HG03432 (cell line): ENCODE data around the gene TGFB2.
A peak's percentile ranks its signal among the peaks of the same experiment; 100 is the strongest.
"Not testable (repeated sequence)": the region's sequence is repeated elsewhere in the genome, so short reads cannot be mapped to it uniquely, and the experiment has no call there.

Experiments used
- ATAC-seq: cut with Tn5 transposase; IDR thresholded peaks from one replicate; pipeline ENCODE4 v1.9.1; 2021; ENCODE audit warnings: mild to moderate bottlenecking, moderate library complexity; ENCODE audit not compliant: unreplicated experiment

The TGFB2 gene

DNA sequence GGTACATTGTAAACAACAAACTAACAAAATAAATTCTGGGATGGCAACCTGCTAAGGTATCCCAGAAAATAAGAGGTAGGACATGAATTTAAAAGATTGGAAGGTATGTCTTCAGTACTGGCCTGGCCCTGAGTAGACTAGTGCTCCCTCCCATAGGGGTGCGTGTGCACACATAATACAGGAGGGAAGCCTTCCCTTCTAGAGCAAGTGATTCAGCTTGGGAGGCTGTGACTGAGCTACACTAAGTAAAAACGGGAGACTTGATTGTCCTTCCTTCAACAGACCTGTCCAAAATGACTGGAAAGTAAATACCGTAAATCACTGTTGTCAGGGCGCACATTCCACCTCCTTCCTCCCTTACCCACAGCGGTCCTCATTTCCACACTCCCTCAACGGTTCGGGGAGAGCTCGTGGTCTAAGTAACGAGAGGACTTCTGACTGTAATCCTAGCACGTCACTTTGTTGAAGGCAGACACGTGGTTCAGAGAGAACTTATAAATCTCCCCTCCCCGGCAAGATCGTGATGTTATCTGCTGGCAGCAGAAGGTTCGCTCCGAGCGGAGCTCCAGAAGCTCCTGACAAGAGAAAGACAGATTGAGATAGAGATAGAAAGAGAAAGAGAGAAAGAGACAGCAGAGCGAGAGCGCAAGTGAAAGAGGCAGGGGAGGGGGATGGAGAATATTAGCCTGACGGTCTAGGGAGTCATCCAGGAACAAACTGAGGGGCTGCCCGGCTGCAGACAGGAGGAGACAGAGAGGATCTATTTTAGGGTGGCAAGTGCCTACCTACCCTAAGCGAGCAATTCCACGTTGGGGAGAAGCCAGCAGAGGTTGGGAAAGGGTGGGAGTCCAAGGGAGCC lies at the start of gene TGFB2:
TGFB2 (plus strand) TSS at position 523 of the 859 bp plus-strand sequence. CDS start 1,366 bp downstream, outside the sequence.
- ATAC-seq: peak; percentile 46

DNA sequence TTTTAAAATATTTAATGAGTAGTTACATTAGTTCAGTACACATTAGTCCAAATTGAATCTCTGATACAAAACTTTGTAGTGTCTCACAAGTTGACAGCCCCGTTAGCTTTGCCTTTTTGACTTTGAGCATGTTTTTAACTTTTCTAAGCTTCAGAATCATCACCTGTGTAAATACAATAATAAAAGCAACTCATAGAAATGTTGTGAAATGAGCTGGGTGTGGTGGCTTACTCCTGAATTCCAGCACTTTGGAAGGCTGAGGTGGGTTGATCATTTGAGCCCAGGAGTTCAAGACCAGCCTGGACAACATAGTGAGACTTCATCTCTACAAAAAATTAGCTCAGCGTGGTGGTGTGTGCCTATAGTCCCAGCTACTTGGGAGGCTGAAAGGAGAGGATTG lies 49.0 kb upstream of the TGFB2 start:
- no peak for ATAC-seq

DNA sequence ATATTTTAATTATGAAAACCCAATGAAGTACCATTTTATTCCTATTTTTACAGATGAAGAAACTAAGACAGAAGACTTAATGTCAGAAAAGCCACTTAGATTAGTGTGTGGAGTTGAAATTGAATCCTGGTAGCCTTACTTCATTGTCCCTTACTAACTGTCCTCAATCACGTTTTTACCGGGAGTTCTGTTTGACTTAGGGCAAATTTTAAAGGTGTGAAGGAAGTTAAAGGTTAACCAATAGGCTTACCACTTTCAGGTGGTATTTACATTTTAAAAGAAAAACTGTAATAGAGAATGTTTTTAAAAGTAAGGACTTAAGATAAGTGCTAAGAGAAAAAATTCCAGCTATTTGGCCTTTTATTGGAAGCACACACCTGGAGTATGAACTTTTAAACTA lies 47.7 kb upstream of the TGFB2 start:
- ATAC-seq: no peak

DNA sequence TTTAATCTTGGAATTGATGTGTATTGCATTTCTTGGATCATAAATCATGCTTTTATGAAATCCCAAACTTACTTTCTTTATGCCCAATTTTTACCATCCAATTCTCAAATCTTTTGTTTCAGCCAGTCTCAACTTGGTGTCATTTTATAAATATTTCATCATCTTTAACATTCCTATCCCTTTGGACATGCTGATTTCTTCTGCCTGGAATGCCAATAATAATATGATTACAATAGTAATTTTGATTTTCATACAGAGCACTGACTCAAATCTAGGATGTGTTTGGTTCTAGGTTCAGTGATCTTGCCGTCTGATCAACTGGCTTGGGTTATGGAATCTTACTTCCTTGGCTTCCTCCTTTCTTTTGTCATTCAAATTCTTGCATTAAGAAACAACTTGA lies 47.3 kb upstream of the TGFB2 start:
- no peak for ATAC-seq

DNA sequence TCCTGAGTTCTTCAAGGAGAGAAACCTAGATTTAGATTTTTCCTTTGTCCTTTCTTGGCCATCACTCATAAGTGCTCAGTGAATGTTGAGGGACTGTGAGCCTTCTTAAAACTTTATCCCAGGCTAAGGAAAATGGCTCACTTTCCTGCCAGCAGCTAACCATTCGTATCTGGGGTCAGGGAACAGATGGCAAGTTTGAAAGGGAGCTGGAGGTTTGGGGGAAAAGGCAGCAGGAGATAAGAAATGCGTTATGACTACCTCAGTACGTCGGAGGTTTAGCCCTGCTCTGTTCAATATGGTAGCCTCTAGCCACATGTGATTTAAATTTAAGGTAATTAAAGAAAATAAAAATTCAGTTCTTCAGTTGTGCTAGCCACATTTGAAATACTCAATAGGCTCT lies 46.7 kb upstream of the TGFB2 start:
- ATAC-seq: no peak

DNA sequence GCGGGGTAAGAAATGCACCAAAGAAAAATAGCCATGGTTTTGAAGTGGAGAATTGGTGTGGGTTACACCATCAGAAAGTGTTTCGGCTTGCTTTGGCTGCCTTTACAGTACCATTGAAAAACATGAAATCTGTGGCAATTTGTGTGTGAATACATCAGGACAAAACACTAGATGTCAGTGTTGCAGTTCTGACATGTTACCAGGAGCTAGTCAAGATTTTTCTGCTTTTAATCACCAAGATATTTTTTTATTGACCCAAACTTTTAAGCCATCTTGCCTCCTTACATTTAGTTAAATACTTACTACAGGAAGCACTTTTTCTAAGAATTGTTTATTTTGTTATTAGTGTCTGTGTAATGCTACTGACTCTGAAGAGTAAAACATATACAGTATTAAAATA lies 45.7 kb upstream of the TGFB2 start:
- peak; percentile 59 for ATAC-seq

DNA sequence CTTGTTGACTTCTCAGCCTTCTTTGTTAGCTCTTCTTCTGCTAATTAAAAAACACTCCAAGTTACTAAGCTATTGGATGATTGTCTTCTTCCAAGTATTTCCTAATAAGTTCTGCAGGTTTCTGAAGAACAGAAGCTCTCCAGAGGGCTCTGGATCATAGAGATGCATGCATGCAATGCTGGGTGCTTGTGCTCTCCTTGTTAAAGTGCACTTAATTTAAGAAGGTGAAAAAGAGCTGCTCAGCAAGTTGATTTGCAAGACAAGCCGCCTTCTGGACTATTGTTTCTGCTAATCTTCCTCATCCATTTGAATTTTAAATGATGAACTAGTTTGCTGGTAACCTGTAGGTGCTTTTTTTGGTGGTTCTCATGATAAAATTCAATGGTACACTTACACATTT lies 43.9 kb upstream of the TGFB2 start:
- no peak for ATAC-seq

DNA sequence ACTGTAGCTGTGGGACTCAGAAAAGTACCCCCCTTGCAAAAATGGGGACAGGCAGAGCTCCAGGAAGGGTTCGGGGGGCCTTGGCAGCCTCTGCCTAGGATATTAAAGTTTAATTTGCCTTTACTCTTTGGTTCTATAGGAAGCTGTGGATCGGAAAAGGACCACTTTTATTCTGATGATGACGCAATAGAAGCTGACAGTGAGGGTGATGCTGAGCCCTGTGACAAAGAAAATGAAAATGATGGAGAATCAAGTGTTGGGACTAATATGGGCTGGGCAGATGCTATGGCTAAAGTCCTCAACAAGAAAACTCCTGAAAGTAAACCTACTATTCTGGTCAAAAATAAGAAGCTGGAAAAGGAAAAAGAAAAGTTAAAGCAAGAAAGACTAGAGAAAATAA lies 43.0 kb upstream of the TGFB2 start:
- no peak for ATAC-seq

DNA sequence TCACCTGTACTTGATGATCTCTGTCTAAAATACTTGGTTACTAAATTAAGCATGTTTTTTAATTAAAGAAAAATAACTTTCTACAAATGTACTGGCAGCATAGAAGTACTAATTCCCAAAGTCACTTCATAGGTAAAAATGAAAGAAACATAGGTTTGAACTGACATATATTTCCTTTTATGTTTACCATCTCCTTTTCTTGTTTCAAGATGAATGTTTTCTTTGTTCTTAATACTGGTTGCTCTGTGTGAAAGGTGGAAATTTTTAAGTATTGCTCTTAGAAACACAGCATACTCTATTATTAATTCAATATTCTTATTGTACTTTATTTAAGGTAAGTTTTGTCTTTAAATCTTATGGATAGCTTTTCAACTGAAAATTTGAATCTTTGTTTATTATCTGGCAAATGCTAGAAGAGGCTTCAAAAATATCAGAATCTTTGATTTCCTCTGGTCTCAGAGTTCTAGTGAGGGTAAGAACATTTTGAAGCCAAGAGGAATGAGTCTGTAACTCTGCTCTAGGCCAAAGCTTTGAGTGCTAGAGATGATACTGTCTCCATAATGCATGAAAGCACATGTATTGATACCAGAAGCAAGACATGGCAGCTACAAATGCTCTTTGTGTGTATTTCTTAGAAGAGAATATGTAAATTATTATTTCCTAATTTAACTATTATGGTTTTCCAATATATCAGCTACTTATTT lies 41.8 kb upstream of the TGFB2 start:
- ATAC-seq: no peak

DNA sequence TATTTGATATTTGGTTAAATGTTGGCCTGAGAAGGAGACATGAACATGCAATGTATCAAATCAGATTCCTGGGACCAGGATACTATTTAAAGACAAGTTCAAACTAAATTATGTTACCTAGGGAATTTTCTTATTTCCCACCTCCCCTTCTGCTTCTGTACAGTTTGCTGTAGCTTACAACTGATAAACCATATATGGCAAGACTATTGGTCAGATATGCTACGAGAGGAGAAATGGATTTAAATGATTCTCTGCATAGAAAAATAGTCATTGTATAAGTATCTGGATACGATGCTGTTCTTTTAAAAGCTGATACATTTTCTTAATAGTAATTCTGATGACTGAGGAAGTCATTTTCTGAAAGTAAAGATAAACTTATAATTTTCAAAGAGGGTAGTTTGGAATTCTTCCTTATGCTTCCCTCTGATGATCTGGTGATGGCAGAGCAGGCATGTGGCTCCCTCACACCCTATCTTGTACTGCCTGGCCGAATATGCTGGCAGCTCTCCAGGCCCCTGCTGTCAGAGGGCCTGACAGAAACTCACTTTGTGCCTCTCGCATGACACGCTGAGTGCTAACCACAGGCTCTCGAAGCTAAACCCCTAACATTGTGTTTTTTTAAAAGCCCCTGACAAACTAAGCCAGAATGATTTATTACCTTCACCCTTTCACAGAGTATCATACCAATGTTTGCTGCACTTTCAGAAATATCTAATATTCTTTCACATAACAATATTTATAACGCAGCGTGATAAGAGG lies 40.7 kb upstream of the TGFB2 start:
- peak; percentile 66 for ATAC-seq

DNA sequence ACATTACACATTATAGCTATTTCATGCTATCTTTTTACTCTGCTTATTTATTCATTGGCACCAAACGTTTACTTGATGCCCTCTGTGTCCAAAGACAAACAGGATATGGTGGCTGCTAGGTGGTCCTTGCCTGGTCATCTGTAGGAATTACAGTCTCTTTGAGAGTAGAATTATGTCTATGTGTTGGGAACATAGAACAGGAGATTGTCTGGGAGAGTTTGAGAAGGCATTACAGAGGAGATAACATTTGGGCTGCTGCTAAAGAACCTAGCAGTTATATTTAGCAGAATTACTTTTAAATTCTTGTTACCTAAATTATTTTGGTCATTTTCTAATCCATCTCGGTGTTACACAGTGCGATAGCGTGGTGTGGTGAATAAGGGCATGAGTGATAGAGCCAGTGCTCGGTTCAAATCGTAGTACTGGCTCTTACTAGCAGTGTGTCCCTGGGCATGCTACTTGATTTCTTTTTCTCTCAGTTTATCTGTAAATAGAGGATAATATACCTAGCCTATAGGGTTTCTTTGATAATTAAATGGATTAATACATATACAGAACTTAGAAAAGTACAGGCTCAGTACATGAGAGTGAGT lies 39.6 kb upstream of the TGFB2 start:
- no peak for ATAC-seq

DNA sequence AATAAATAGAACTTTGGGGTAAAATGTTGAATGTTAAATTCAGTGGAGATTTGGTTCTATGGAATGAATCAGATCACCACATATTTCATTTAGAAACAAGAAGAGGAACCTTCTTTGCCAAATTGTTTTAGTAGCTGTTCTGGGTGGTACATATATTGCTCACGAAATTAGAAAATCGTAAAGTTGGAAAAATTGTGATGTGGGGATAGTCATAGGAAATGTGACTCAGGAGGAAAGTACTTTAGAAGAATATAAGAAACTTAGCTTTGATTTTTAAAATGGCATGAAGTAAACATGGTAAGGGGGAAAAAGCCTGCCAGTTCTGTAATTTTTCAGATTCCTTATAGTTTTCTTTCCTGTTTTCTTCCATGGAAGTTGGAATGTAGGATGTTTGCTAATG lies 32.6 kb upstream of the TGFB2 start:
- ATAC-seq: no peak

DNA sequence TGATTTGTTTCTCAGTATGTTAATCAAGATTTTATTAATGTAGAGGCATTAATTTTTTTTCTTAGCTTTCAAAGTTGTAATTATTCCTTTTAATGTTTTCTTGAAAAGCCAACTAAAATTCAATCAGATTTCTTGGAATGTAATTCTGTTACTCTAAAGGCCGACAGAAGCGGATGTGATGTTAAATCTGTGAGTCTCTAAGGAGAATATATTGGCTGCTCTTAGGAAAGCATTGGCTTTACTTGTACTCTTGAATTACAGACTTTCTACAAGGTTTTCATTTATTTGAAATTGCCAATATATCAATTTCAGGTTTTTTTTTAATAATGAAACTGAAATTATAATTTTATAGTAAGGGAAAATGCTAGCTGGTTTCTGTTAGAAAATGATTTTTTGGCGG lies 30.8 kb upstream of the TGFB2 start:
- ATAC-seq: no peak

DNA sequence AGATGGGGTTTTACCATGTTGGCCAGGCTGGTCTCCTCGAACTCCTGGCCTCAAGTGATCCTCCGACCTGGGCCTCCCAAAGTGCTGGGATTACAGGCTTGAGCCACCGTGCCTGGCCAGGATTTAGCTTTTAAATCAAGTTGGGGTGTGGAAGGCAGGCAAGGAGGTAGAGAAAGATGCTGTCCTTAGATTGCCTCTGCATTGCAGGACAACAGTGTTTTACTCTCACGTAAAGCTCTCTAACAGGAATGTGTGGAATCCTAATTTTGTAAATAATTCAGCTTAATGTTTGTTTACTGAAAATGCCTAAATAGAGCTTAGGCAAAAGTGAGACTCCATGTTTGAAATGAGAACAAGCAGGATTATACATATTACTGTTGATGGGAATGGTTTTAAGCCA lies 29.5 kb upstream of the TGFB2 start:
- ATAC-seq: no peak

DNA sequence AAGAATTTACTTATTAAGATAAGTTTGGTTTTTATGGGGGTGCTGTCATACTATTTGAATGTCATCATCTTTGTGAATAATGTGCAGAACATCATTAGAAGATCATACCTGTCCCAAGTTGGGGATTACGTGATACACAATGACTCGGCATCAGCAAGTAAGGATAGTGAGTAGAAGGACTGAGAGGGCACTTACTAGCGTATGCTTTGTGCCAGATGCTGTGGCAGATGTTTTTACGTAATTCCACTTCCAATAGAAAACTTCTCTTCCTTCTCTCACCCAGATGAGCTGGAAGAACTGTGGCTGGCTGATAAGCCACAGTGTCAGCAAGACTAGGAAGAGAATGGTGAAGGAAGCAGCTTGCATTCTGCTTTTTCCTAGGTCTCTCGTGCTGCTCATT lies 28.1 kb upstream of the TGFB2 start:
- no peak for ATAC-seq

DNA sequence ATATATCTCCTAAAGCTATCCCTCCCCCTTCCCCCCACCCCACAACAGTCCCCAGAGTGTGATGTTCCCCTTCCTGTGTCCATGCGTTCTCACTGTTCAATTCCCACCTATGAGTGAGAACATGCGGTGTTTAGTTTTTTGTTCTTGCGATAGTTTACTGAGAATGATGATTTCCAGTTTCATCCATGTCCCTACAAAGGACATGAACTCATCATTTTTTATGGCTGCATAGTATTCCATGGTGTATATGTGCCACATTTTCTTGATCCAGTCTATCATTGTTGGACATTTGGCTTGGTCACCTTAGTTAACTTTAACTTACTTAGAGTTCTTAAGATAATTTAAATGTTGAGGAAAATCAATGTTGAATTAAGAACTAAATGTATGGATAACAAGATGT lies 25.0 kb upstream of the TGFB2 start:
- not testable (repeated sequence) for ATAC-seq

DNA sequence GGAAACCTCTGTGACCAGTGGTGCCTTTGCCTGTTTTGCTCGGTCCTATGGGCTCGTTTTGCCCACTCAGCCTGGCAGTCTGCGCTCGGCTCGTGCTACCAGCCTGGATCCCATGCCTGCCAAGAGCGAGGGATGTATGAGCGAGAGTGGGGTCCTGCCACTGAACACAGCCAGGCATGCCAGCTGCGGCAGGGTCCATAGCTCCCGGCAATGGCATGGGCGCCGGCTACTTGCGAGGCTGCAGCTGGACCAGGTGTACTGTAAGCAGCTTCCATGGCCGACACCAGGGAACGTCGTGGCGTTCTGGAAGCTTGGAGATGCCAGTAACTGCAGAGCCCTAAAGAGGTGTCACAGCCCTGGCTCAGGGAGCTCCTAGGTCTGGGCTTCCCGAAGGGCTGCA lies 22.4 kb upstream of the TGFB2 start:
- no peak for ATAC-seq

DNA sequence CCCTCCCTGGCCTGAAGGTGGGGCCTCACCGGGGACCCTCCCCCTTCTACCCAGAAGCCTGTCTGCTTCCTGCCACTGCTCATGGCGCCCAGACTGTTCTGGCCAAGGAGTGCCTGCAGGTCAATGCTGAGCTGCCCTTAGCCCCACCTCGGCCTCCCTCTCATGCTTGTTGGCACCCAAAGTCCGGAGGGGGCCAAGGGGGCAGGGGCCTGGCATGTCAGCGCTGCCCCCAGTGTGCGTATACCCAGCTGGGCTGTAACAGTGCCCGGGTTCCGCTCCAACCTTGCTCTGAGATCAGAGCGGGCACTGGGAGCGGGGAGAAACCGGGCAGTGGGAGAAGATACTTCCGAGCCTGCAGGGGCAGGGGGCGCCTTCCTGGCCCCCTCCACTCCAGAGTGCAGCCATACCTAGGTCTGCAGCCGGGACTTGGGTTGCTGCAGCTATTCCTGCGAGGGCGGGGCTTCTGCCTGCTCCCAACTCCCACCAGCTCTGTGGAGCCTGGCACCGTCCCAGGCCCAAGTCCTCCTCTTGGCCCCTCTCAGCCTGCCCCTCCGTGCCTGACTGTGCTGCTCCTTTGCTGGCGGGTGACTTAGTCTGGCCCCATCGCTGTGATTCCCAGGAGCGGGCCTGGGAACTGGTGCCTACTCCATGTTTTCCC lies 21.4 kb upstream of the TGFB2 start:
- ATAC-seq: no peak

DNA sequence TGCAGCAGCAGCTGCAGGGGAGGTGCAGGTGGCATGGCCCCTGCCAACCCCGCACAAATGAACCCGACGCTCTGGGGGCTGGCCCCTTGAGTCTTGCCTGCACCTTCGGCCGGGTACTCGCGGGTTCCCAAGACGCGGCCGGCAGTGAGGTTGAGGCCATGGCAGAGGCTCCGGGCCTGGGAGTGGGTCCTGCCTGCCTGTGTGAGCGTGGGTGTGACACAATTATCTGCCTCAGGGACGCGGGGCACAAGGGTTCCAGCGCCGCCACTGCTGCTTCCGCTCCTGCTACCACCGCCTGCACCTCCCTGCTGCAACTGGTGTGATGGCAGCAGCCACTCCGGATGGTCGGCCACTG lies 20.9 kb upstream of the TGFB2 start:
- no peak for ATAC-seq

DNA sequence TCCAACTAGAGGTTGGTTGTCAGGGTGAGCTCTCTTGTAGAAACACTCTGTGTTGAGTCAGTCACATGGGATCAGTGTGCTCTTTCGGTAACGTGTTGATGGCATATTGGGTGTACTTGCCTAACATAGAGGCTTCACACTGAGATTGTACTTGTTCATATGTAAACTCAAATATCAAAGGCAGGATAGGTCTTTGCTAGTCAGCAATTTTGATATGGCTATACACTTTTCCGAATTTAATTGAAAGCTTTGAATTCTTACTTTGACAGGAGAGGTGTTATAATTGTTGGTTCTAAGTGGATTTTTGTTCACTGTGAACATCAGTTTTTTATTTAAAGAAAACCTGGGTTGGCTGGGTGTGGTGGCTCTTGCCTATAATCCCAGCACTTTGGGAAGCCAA lies 16.4 kb upstream of the TGFB2 start:
- ATAC-seq: no peak
